KMS-11 (cell line): Measurements from ENCODE around the gene NAMPT.

Experiments
- H2AFZ ChIP-seq: fragments of 200-600 bp; sonication (generic); 2 replicates; pipeline ENCODE4 v1.6.1; 2016; ENCODE audit warnings: antibody characterized with exemption, mixed run types, low read depth
- H3K27ac ChIP-seq: fragments of 200-600 bp; sonication (generic); 2 replicates; pipeline ENCODE4 v1.6.1; 2016; ENCODE audit warnings: mild to moderate bottlenecking, mixed run types
- H3K27me3 ChIP-seq: fragments of 200-600 bp; sonication (generic); 2 replicates; pipeline ENCODE4 v1.6.1; 2017; ENCODE audit warnings: mild to moderate bottlenecking, low read depth, mixed run types, moderate library complexity; ENCODE audit not compliant: insufficient read depth
- H3K36me3 ChIP-seq: fragments of 200-600 bp; sonication (generic); 2 replicates; pipeline ENCODE4 v1.6.1; 2017; ENCODE audit warnings: mild to moderate bottlenecking, mixed run types; ENCODE audit not compliant: insufficient read depth
- H3K4me1 ChIP-seq: fragments of 200-600 bp; sonication (generic); 2 replicates; pipeline ENCODE4 v1.6.1; 2016; ENCODE audit warnings: mild to moderate bottlenecking, low read depth, mixed run types; ENCODE audit not compliant: poor library complexity, severe bottlenecking
- H3K4me2 ChIP-seq: fragments of 200-600 bp; sonication (generic); 2 replicates; pipeline ENCODE4 v1.7.0; 2016; ENCODE audit warnings: mild to moderate bottlenecking, mixed run types
- H3K4me3 ChIP-seq: fragments of 200-600 bp; sonication (generic); IDR thresholded peaks from 2 replicates; pipeline ENCODE4 v1.6.1; 2017; ENCODE audit warnings: low read depth, low read length, mixed read lengths; ENCODE audit not compliant: insufficient read depth
- H3K79me2 ChIP-seq: fragments of 200-600 bp; sonication (generic); 2 replicates; pipeline ENCODE4 v1.6.1; 2016; ENCODE audit warnings: low read depth, mixed run types; ENCODE audit not compliant: insufficient read depth
- H3K9ac ChIP-seq: fragments of 200-600 bp; sonication (generic); 2 replicates; pipeline ENCODE4 v1.6.1; 2016; ENCODE audit warnings: mild to moderate bottlenecking, mixed run types
- H4K20me1 ChIP-seq: fragments of 200-600 bp; sonication (generic); 2 replicates; pipeline ENCODE4 v1.6.1; 2016; ENCODE audit warnings: mild to moderate bottlenecking, mixed run types; ENCODE audit not compliant: insufficient read depth
- CTCF ChIP-seq: fragments of 200-600 bp; sonication (generic); conservative IDR thresholded peaks from 2 replicates; pipeline ENCODE4 v1.6.1; 2017; ENCODE audit warnings: low read depth, mild to moderate bottlenecking, antibody characterized with exemption, low read length, moderate library complexity, mixed read lengths

NAMPT gene

GRCh38 chr7:106281585-106282318 is 3.0 kb downstream of the NAMPT start:
- H2AFZ ChIP-seq: no peak overlapping the region
- no peaks in the 10 kb centered on the region for H3K27me3 ChIP-seq
- no peak for TF ChIP-seq CTCF
- H3K27ac ChIP-seq: no peak overlapping the region
- no peak overlapping the region for H3K4me3 ChIP-seq
- H3K4me2 ChIP-seq: peak overlapping the region; percentile 79
- H3K36me3 ChIP-seq: no peaks in the 10 kb centered on the region
- H4K20me1 ChIP-seq: 0 out of 2 replicates have a peak, but pooled peaks cover 3% of the 10 kb centered on the region
- H3K79me2 ChIP-seq: peaks cover 74% of the 10 kb centered on the region
- H3K4me1 ChIP-seq: peaks cover 57% of the 10 kb centered on the region
- H3K9ac ChIP-seq: no peak overlapping the region

- no peak for TF ChIP-seq CTCF
- Histone ChIP-seq H3K4me1 (peaks cover 51% of the 10 kb centered on the region), H3K79me2 (peaks cover 80% of the 10 kb centered on the region), H3K36me3 (no peaks in the 10 kb centered on the region; the same call in 1 of the 2 replicates), H3K27me3 (no peaks in the 10 kb centered on the region), H3K4me3 (no peak overlapping the region), H3K27ac (no peak overlapping the region), H2AFZ (no peak overlapping the region), H3K4me2 (0 out of 2 replicates have a peak overlapping the region, but pooled peaks have one; percentile 79), H4K20me1 (0 out of 2 replicates have a peak, but pooled peaks cover 3% of the 10 kb centered on the region), H3K9ac (no peak overlapping the region)
These were observed 3.7 kb downstream of the NAMPT start for GRCh38 chr7:106281127-106281526.

GRCh38 chr7:106279425-106280197 is 5.2 kb downstream of the NAMPT start:
- no peak overlapping the region for H3K4me2 ChIP-seq
- no peak for TF ChIP-seq CTCF
- H3K79me2 ChIP-seq: peaks cover 87% of the 10 kb centered on the region
- no peak overlapping the region for H3K27ac ChIP-seq
- H3K4me1 ChIP-seq: peaks cover 54% of the 10 kb centered on the region
- no peaks in the 10 kb centered on the region; the same call in 1 of the 2 replicates for H3K36me3 ChIP-seq
- H3K4me3 ChIP-seq: no peak overlapping the region
- H3K9ac ChIP-seq: no peak overlapping the region
- no peak overlapping the region for H2AFZ ChIP-seq
- H3K27me3 ChIP-seq: no peaks in the 10 kb centered on the region
- 0 out of 2 replicates have a peak, but pooled peaks cover 3% of the 10 kb centered on the region for H4K20me1 ChIP-seq

GRCh38 chr7:106278695-106279094 is 6.1 kb downstream of the NAMPT start:
- H2AFZ ChIP-seq: no peak overlapping the region
- no peak overlapping the region for H3K27ac ChIP-seq
- H3K27me3 ChIP-seq: no peaks in the 10 kb centered on the region
- H4K20me1 ChIP-seq: 0 out of 2 replicates have a peak, but pooled peaks cover 3% of the 10 kb centered on the region
- H3K9ac ChIP-seq: no peak overlapping the region
- no peak overlapping the region for H3K4me3 ChIP-seq
- no peak overlapping the region for H3K4me2 ChIP-seq
- no peaks in the 10 kb centered on the region; the same call in 1 of the 2 replicates for H3K36me3 ChIP-seq
- H3K79me2 ChIP-seq: peaks cover 87% of the 10 kb centered on the region
- TF ChIP-seq CTCF: no peak
- peaks cover 60% of the 10 kb centered on the region for H3K4me1 ChIP-seq
